Measurements from ENCODE around the gene YRDC. TPM values are rescaled to one million over a fixed set of nuclear protein-coding genes. Genes with fewer than 3 reads are reported as not detected.

The YRDC gene
- total RNA-seq, 2 donors from 2014 or later: 72.0 to 82.9 TPM

DNA sequence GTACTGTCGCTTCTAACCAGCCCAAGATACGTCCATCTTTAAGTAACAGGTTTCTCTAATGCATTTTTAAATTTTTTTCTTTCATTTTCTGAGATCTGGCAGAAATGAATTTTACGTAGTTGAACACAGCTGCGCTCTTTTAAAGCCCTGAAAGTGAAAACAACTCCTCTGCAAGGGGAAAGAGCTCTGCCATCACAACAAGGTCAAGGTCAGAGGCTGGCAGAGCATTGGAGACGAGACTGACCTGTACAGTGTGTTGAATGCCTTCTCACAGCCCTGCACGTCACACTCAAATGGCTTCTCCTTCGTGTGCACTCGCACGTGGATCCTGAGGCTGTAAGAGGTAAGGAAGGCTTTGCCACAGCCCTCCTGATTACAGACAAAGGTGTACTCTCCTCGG lies 31.7 kb upstream of the YRDC start:
- peaks cover 15 to 19% of the 10 kb centered on the region in 2 donors for H3K4me1 Mint-ChIP-seq (ENCODE audit: low read depth in 2 of 2)
- H3K27me3 Mint-ChIP-seq: no peaks in the 10 kb centered on the region
- no peak overlapping the region for H3K27ac Mint-ChIP-seq
- no peaks in the 10 kb centered on the region for H3K9me3 Mint-ChIP-seq
- ATAC-seq: no peak
- no peak overlapping the region for H3K4me3 Mint-ChIP-seq
- peaks cover 22% of the 10 kb centered on the region for H3K36me3 Mint-ChIP-seq
- DNase-seq (ENCODE audit: low spot score): no peak

- no peak overlapping the region for H3K4me3 Mint-ChIP-seq
- H3K36me3 Mint-ChIP-seq: peaks cover 22% of the 10 kb centered on the region
- no peaks in the 10 kb centered on the region for H3K27me3 Mint-ChIP-seq
- ATAC-seq (no peak), DNase-seq (ENCODE audit: low spot score) (no peak)
- no peaks in the 10 kb centered on the region for H3K9me3 Mint-ChIP-seq
- H3K4me1 Mint-ChIP-seq (ENCODE audit: low read depth in 2 of 2): peaks cover 0 to 8% of the 10 kb centered on the region in 2 donors
- H3K27ac Mint-ChIP-seq: no peak overlapping the region
These were observed 28.8 kb upstream of the YRDC start for GRCh38 chr1:37836788-37837187.

DNA sequence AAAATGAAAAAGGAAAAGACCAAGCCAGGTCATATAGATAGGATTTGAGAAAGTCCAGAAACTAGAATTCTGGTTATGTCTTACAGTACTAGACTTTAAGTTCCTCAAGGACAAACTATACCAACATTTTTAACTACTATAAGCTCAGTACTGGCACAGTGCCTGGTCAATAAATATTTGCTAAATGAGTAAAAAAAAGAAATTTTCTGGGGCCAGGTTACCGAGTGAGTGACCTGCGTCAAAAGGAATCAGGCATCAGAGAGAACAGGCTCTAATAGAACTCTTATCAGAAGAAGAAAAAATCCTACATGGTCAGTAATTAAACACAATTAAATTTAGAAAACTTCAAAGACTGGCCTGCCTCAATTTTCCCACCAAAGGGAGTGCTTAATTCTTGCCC lies 23.8 kb upstream of the YRDC start:
- no peaks in the 10 kb centered on the region for H3K27me3 Mint-ChIP-seq
- H3K36me3 Mint-ChIP-seq: peaks cover 30% of the 10 kb centered on the region

DNA sequence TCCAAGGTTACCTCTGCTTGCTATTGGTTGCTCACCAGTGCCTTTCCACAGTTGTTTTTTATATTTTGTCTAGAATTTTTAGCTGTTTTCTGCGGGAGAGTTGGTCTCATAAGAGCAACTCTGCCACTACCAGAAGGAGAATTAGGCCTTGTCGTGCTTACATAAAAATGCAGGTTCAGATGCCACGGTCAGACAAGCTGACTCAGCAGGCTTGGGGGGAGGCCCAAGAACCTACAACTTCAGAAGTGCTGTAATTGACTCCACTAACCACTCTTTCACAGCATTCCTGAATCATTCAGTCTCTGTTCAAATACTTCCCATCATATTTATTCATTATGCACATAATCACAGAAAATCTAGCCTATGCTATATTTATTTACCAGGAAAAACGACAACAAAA lies 23.1 kb upstream of the YRDC start:
- Mint-ChIP-seq H3K4me3 (no peak overlapping the region), H3K36me3 (peaks cover 30% of the 10 kb centered on the region), H3K4me1 (ENCODE audit: low read depth in 2 of 2) (peaks cover 1 to 6% of the 10 kb centered on the region in 2 donors), H3K27me3 (no peaks in the 10 kb centered on the region), H3K9me3 (no peaks in the 10 kb centered on the region), H3K27ac (no peak overlapping the region)
- ATAC-seq (no peak), DNase-seq (ENCODE audit: low spot score) (no peak)

More for the DNA sequence above, 23.8 kb upstream of the YRDC start:
- Mint-ChIP-seq H3K27ac (no peak overlapping the region), H3K9me3 (no peaks in the 10 kb centered on the region), H3K4me3 (no peak overlapping the region), H3K4me1 (ENCODE audit: low read depth in 2 of 2) (peaks cover 0 to 6% of the 10 kb centered on the region in 2 donors)
- ATAC-seq: no peak
- no peak for DNase-seq (ENCODE audit: low spot score)

- Mint-ChIP-seq H3K4me3 (no peak overlapping the region), H3K4me1 (ENCODE audit: low read depth in 2 of 2) (peaks cover 15 to 19% of the 10 kb centered on the region in 2 donors), H3K36me3 (peaks cover 22% of the 10 kb centered on the region), H3K27me3 (no peaks in the 10 kb centered on the region), H3K9me3 (no peaks in the 10 kb centered on the region), H3K27ac (peak overlapping the region in 1 of 2 donors; percentile 53)
- DNase-seq (ENCODE audit: low spot score) (no peak), ATAC-seq (no peak)
These were observed 20.5 kb upstream of the YRDC start for GRCh38 chr1:37828410-37829074.

DNA sequence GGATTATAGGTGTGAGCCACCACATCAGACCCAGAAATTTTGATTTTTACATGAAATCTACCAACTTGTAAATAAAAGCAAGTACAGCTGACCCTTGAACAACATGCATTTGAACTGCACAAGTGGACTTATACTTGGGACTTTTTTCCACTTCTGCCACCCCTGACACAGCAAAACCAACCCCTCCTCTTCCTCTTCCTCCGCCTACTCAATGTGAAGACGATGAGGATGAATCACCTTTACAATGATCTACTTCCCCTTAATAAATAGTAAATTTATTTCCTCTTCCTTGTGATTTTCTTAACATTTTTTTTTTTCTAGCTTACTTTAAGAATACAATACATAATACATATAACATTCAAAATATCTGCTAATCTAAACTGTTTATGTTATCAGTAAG lies 17.5 kb upstream of the YRDC start:
- H3K27ac Mint-ChIP-seq: peak overlapping the region; percentile 85 to 89
- no peak for ATAC-seq
- no peaks in the 10 kb centered on the region for H3K9me3 Mint-ChIP-seq
- no peaks in the 10 kb centered on the region for H3K27me3 Mint-ChIP-seq
- DNase-seq (ENCODE audit: low spot score): no peak
- peaks cover 22 to 36% of the 10 kb centered on the region in 2 donors for H3K4me1 Mint-ChIP-seq (ENCODE audit: low read depth in 2 of 2)
- H3K4me3 Mint-ChIP-seq: peak overlapping the region; percentile 42
- peaks cover 17% of the 10 kb centered on the region for H3K36me3 Mint-ChIP-seq

DNA sequence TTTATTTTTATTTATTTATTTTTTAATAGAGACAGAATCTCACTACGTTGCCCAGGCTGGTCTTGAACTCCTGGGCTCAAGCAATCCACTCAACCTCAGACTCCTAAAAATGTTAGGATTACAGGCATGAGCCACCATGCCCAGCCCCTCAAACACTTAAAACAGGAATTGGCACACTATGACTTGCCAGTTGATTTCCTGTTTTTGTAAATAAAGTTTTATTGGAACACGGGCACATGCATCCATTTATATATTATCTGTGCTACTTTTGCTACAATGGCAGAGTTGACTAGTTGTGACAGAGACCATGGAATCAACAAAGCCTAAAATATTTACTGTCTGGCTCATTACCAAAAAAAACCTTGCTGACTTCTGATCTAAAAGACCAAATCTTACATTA lies 16.0 kb upstream of the YRDC start:
- no peaks in the 10 kb centered on the region for H3K27me3 Mint-ChIP-seq
- no peak overlapping the region for H3K4me3 Mint-ChIP-seq
- peak overlapping the region; percentile 85 to 89 for H3K27ac Mint-ChIP-seq
- H3K9me3 Mint-ChIP-seq: no peaks in the 10 kb centered on the region
- ATAC-seq (no peak), DNase-seq (ENCODE audit: low spot score) (no peak)
- H3K4me1 Mint-ChIP-seq (ENCODE audit: low read depth in 2 of 2): peaks cover 26 to 37% of the 10 kb centered on the region in 2 donors
- peaks cover 18% of the 10 kb centered on the region for H3K36me3 Mint-ChIP-seq

- Mint-ChIP-seq H3K27ac (peak overlapping the region; percentile 76 to 85), H3K4me1 (ENCODE audit: low read depth in 2 of 2) (peaks cover 26 to 37% of the 10 kb centered on the region in 2 donors), H3K36me3 (peaks cover 18% of the 10 kb centered on the region), H3K4me3 (peak overlapping the region; percentile 64), H3K9me3 (no peaks in the 10 kb centered on the region), H3K27me3 (no peaks in the 10 kb centered on the region)
- ATAC-seq (peak; percentile 88 to 89), DNase-seq (ENCODE audit: low spot score) (peak; percentile 71)
These were observed 15.2 kb upstream of the YRDC start for GRCh38 chr1:37822906-37823815.

DNA sequence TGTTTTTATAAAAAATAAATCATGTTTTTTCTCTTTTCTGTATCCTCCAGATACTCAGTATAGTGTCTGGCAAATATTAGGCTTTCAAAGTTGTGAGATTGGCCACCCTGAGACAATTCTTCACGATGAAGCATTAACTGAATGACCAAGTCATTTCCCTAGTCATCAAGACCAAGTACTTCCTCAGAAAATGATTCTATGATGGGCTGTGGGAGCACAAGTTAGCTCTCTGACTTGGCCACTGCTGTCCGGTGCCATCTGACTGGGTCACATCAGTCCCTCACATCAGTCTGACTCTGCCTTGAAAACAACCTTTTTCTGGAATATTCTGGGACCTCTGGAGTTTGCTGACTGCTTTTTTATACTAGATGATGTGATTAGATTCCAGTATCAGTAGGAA lies 13.5 kb upstream of the YRDC start:
- ATAC-seq (no peak), DNase-seq (ENCODE audit: low spot score) (no peak)
- H3K36me3 Mint-ChIP-seq: peaks cover 14% of the 10 kb centered on the region
- H3K4me3 Mint-ChIP-seq: no peak overlapping the region
- H3K4me1 Mint-ChIP-seq (ENCODE audit: low read depth in 2 of 2): peaks cover 26 to 37% of the 10 kb centered on the region in 2 donors
- H3K9me3 Mint-ChIP-seq: no peaks in the 10 kb centered on the region
- no peaks in the 10 kb centered on the region for H3K27me3 Mint-ChIP-seq
- H3K27ac Mint-ChIP-seq: peak overlapping the region; percentile 76 to 85

DNA sequence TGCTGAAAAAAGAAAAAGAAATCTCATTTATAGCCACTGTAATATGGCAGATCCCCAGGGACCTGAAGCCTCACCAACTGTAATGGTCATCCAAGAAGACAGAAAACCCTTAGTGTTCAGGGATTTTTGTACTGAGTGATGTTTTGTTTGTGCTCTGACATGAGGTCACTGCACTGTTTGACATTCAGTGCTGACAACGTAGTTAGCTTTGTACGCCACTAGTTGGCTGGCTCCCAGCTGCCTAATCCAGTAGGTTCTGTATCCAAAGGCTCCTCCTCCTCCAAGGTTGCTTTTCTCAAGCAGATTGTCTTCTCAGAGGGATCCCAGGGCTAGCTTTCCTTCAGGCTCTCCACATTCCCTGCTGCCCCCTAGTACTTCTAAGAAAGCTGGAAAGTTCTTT lies 9.5 kb upstream of the YRDC start:
- Mint-ChIP-seq H3K4me1 (ENCODE audit: low read depth in 2 of 2) (peaks cover 14 to 23% of the 10 kb centered on the region in 2 donors), H3K9me3 (no peaks in the 10 kb centered on the region), H3K4me3 (no peak overlapping the region), H3K27me3 (no peaks in the 10 kb centered on the region), H3K27ac (no peak overlapping the region), H3K36me3 (peaks cover 8% of the 10 kb centered on the region)
- no peak for DNase-seq (ENCODE audit: low spot score)
- ATAC-seq: no peak

DNA sequence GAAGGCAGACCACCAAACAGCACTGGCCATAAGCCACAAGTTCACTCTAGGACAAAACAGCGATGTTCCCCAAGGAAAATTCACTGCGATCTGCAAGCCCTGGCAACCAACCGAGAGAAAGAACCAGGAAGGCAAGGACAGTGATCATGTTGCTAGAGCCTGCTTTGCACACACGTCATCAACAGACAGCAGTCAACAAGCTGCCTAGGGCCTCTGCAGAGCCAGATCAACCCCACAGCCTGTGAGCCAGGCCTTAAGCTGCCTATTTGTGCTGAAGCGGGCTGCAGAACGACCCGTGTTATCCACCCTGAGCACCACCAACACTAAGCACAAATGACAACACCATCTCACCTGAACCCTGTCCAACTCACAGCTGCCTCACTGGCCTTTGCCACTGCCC lies 6.2 kb upstream of the YRDC start:
- Mint-ChIP-seq H3K9me3 (no peaks in the 10 kb centered on the region), H3K36me3 (no peaks in the 10 kb centered on the region), H3K4me3 (no peak overlapping the region), H3K4me1 (ENCODE audit: low read depth in 2 of 2) (peaks cover 16 to 27% of the 10 kb centered on the region in 2 donors), H3K27ac (no peak overlapping the region), H3K27me3 (no peaks in the 10 kb centered on the region)
- DNase-seq (ENCODE audit: low spot score) (no peak), ATAC-seq (no peak)

- no peak for ATAC-seq
- Mint-ChIP-seq H3K4me3 (no peak overlapping the region), H3K27me3 (no peaks in the 10 kb centered on the region), H3K36me3 (no peaks in the 10 kb centered on the region), H3K9me3 (no peaks in the 10 kb centered on the region), H3K4me1 (ENCODE audit: low read depth in 2 of 2) (peaks cover 22 to 32% of the 10 kb centered on the region in 2 donors), H3K27ac (no peak overlapping the region)
- DNase-seq (ENCODE audit: low spot score): no peak
These were observed 5.6 kb upstream of the YRDC start for GRCh38 chr1:37813529-37814145.

- H3K4me3 Mint-ChIP-seq: peak overlapping the region; percentile 9
- H3K4me1 Mint-ChIP-seq (ENCODE audit: low read depth in 2 of 2): peaks cover 22 to 40% of the 10 kb centered on the region in 2 donors
- H3K27ac Mint-ChIP-seq: peak overlapping the region; percentile 20 to 59
- H3K9me3 Mint-ChIP-seq: no peaks in the 10 kb centered on the region
- DNase-seq (ENCODE audit: low spot score): peak; percentile 80
- H3K27me3 Mint-ChIP-seq: no peaks in the 10 kb centered on the region
- no peaks in the 10 kb centered on the region for H3K36me3 Mint-ChIP-seq
- no peak for ATAC-seq
These were observed 3.1 kb upstream of the YRDC start for GRCh38 chr1:37811027-37811655.

All from natural killer cell treated with Interleukin-12 subunit alpha and Interleukin-12 subunit beta and Interleukin-15 and Interleukin-18, amount 100 ng/mL, for 72 hours (primary cell).